H9 (cell line): ENCODE data around the gene WDR6. TPM values are rescaled to one million over a fixed set of nuclear protein-coding genes. Genes with fewer than 3 reads are reported as not detected.

ENCODE experiments used
- DNase-seq: peaks from one replicate; pipeline ENCODE4 v3.0.0-alpha.2; 2017
- H2AFZ ChIP-seq: one replicate; pipeline ENCODE4 v1.6.1; 2013; ENCODE audit warnings: mild to moderate bottlenecking, low read length, control low read depth, moderate library complexity
- H2AK5ac ChIP-seq: 2 replicates; pipeline ENCODE4 v1.6.1; 2013; ENCODE audit warnings: low read length, control low read depth, mixed read lengths; ENCODE audit not compliant: insufficient read length
- H2BK120ac ChIP-seq: one replicate; pipeline ENCODE4 v1.6.1; 2013; ENCODE audit warnings: low read depth, mild to moderate bottlenecking, low read length, control low read depth, inconsistent platforms; ENCODE audit not compliant: poor library complexity, severe bottlenecking
- H2BK12ac ChIP-seq: 2 replicates; pipeline ENCODE4 v1.6.1; 2013; ENCODE audit warnings: low read length, control low read depth, mixed read lengths, low read depth; ENCODE audit not compliant: insufficient read length
- H2BK15ac ChIP-seq: 2 replicates; pipeline ENCODE4 v1.6.1; 2013; ENCODE audit warnings: low read depth, low read length, control low read depth
- H2BK20ac ChIP-seq: one replicate; pipeline ENCODE4 v1.6.1; 2013; ENCODE audit warnings: low read depth, mild to moderate bottlenecking, low read length, control low read depth, inconsistent platforms; ENCODE audit not compliant: poor library complexity, severe bottlenecking
- H2BK5ac ChIP-seq: 2 replicates; pipeline ENCODE4 v1.6.1; 2013; ENCODE audit warnings: low read length, control low read depth, mixed read lengths; ENCODE audit not compliant: insufficient read length
- H3K14ac ChIP-seq: 2 replicates; pipeline ENCODE4 v1.6.1; 2013; ENCODE audit warnings: low read length, control low read depth; ENCODE audit not compliant: insufficient read depth
- H3K18ac ChIP-seq: 2 replicates; pipeline ENCODE4 v1.6.1; 2013; ENCODE audit warnings: low read depth, mild to moderate bottlenecking, mixed read lengths, low read length, control low read depth; ENCODE audit not compliant: insufficient read length
- H3K23ac ChIP-seq: 2 replicates; pipeline ENCODE4 v1.6.1; 2013; ENCODE audit warnings: low read length, control low read depth, mixed read lengths, low read depth; ENCODE audit not compliant: insufficient read length
- H3K23me2 ChIP-seq: 2 replicates; pipeline ENCODE4 v1.6.1; 2013; ENCODE audit warnings: low read depth, mild to moderate bottlenecking, mixed read lengths, low read length, control low read depth; ENCODE audit not compliant: insufficient read length, poor library complexity, severe bottlenecking
- H3K27ac ChIP-seq: 2 replicates; pipeline ENCODE4 v1.5.1; 2013; ENCODE audit warnings: low read length, control low read depth, mixed read lengths, low read depth; ENCODE audit not compliant: insufficient read length
- H3K27me3 ChIP-seq: 2 replicates; pipeline ENCODE4 v1.6.1; 2013; ENCODE audit warnings: low read length, control low read depth, inconsistent platforms; ENCODE audit not compliant: insufficient read depth
- H3K4ac ChIP-seq: 2 replicates; pipeline ENCODE4 v1.6.1; 2013; ENCODE audit warnings: low read depth, mild to moderate bottlenecking, control low read depth, inconsistent platforms, low read length, moderate library complexity
- H3K4me1 ChIP-seq: 2 replicates; pipeline ENCODE4 v1.6.1; 2013; ENCODE audit warnings: low read length, control low read depth, inconsistent platforms; ENCODE audit not compliant: insufficient read depth
- H3K4me2 ChIP-seq: 2 replicates; pipeline ENCODE4 v1.6.1; 2013; ENCODE audit warnings: low read length, control low read depth, mixed read lengths; ENCODE audit not compliant: insufficient read length, insufficient read depth
- H3K56ac ChIP-seq: 2 replicates; pipeline ENCODE4 v1.6.1; 2013; ENCODE audit warnings: low read depth, mild to moderate bottlenecking, mixed read lengths, low read length, control low read depth; ENCODE audit not compliant: insufficient read length
- H3K79me1 ChIP-seq: 2 replicates; pipeline ENCODE4 v1.6.1; 2013; ENCODE audit warnings: low read depth, mild to moderate bottlenecking, moderate library complexity, low read length, control low read depth, inconsistent platforms; ENCODE audit not compliant: insufficient read depth, poor library complexity, severe bottlenecking
- H3K79me2 ChIP-seq: 2 replicates; pipeline ENCODE4 v1.6.1; 2013; ENCODE audit warnings: low read length, control low read depth, inconsistent platforms; ENCODE audit not compliant: insufficient read depth
- H3K9ac ChIP-seq: 2 replicates; pipeline ENCODE4 v1.6.1; 2013; ENCODE audit warnings: low read length, control low read depth, mixed read lengths; ENCODE audit not compliant: insufficient read length; ENCODE audit errors: extremely low read depth
- H3K9me3 ChIP-seq: one replicate; pipeline ENCODE4 v1.6.1; 2013; ENCODE audit warnings: low read depth, low read length, inconsistent platforms; ENCODE audit not compliant: control insufficient read depth
- H3T11ph ChIP-seq: one replicate; pipeline ENCODE4 v1.6.1; 2013; ENCODE audit warnings: mild to moderate bottlenecking, low read length, control low read depth, inconsistent platforms
- H4K20me1 ChIP-seq: one replicate; pipeline ENCODE4 v1.6.1; 2013; ENCODE audit not compliant: control insufficient read depth, insufficient read length, insufficient read depth
- H4K5ac ChIP-seq: 2 replicates; pipeline ENCODE4 v1.6.1; 2013; ENCODE audit warnings: low read depth, mild to moderate bottlenecking, mixed read lengths, low read length, control low read depth; ENCODE audit not compliant: insufficient read length
- H4K8ac ChIP-seq: replicated peaks from 2 replicates; pipeline ENCODE4 v1.6.1; 2013; ENCODE audit warnings: low read length, control low read depth, mixed read lengths, low read depth; ENCODE audit not compliant: insufficient read length
- H4K91ac ChIP-seq: 2 replicates; pipeline ENCODE4 v1.6.1; 2013; ENCODE audit warnings: low read depth, mild to moderate bottlenecking, moderate library complexity, mixed read lengths, low read length, control low read depth; ENCODE audit not compliant: insufficient read length
- H3K27ac Mint-ChIP-seq, 3 experiments: 2 replicates in 2 of 3; 3 replicates in 1 of 3; pipeline ENCODE4 v1.8.0; 2020 to 2021; ENCODE audit warnings: mixed read lengths in 3 of 3, mild to moderate bottlenecking in 1 of 3, moderate library complexity in 1 of 3
- H3K27me3 Mint-ChIP-seq: 2 replicates; pipeline ENCODE4 v1.8.0; 2021; ENCODE audit warnings: low read depth, mild to moderate bottlenecking, moderate library complexity, mixed read lengths
- H3K36me3 Mint-ChIP-seq, 3 experiments: 2 replicates in 2 of 3; 3 replicates in 1 of 3; pipeline ENCODE4 v1.8.0; 2020 to 2021; ENCODE audit warnings: low read depth in 3 of 3, mixed read lengths in 3 of 3; ENCODE audit not compliant: insufficient read depth in 1 of 3
- H3K4me1 Mint-ChIP-seq, 2 experiments: 2 replicates each; pipeline ENCODE4 v1.8.0; 2020; ENCODE audit warnings: mixed read lengths in 2 of 2
- H3K4me3 Mint-ChIP-seq, 2 experiments: 2 replicates in 1 of 2; 3 replicates in 1 of 2; pipeline ENCODE4 v1.8.0; 2020 to 2021; ENCODE audit warnings: mild to moderate bottlenecking in 2 of 2, mixed read lengths in 2 of 2, moderate library complexity in 1 of 2
- H3K9me3 Mint-ChIP-seq, 2 experiments: 2 replicates in 1 of 2; 3 replicates in 1 of 2; pipeline ENCODE4 v1.8.0; 2020; ENCODE audit warnings: mild to moderate bottlenecking in 2 of 2, mixed read lengths in 2 of 2, moderate library complexity in 1 of 2
- CTCF ChIP-seq: fragments of 200-600 bp; sonication (generic); conservative IDR thresholded peaks from 3 replicates; pipeline ENCODE4 v1.8.0; 2021; ENCODE audit warnings: antibody characterized with exemption, mild to moderate bottlenecking
- WGBS: extraction: QIAGEN DNeasy Blood & Tissue Kit; methylation state at CpG from one replicate; pipeline ENCODE4 v1.1.7; 2013; ENCODE audit warnings: missing lambda C conversion rate, low lambda C conversion rate, mixed read lengths; ENCODE audit not compliant: insufficient read length; ENCODE audit errors: extremely low coverage; 5-methylcytosine and 5-hydroxymethylcytosine counted together
- total RNA-seq: library from RNA; stranded (reverse); gene quantifications from 2 replicates; pipeline ENCODE4 v1.2.1, GENCODE V29; 2021

WDR6 gene
- total RNA-seq, 1 experiment from 2014 or later = 298 TPM

GRCh38 chr3:48991851-48992545 lies 15.2 kb upstream of the WDR6 start:
- H2BK120ac ChIP-seq = no peak overlapping the region
- peaks cover 21% of the 10 kb centered on the region for H3K23me2 ChIP-seq
- H3K9me3 ChIP-seq = no peaks in the 10 kb centered on the region
- no peak overlapping the region for H2BK20ac ChIP-seq
- no peak overlapping the region for H2AK5ac ChIP-seq
- Mint-ChIP-seq H3K27me3 (no peaks in the 10 kb centered on the region; the same call in 1 of the 2 replicates), H3K4me1 (peaks cover 20 to 23% of the 10 kb centered on the region in 2 experiments), H3K9me3 (no peaks in the 10 kb centered on the region), H3K4me3 (peak overlapping the region; percentile 68 to 86; a peak in 4 of 5 replicates), H3K27ac (no peak overlapping the region; a peak in 1 of 7 replicates), H3K36me3 (peaks cover 5 to 24% (median 14%) of the 10 kb centered on the region in 3 experiments)
- H3K27ac ChIP-seq = no peak overlapping the region
- H3K4me1 ChIP-seq = peaks cover 11% of the 10 kb centered on the region; the same call in 1 of the 2 replicates
- H3K4me2 ChIP-seq = peak overlapping the region; percentile 90
- no peak overlapping the region for H2BK15ac ChIP-seq
- no peak overlapping the region for H3K4ac ChIP-seq
- H3T11ph ChIP-seq = no peak overlapping the region
- DNase-seq = no peak
- no peaks in the 10 kb centered on the region; the same call in 1 of the 2 replicates for H3K79me2 ChIP-seq
- TF ChIP-seq CTCF = no peak
- H4K8ac ChIP-seq = no peak overlapping the region
- no peak overlapping the region for H2BK12ac ChIP-seq
- H2BK5ac ChIP-seq = no peak overlapping the region
- H4K5ac ChIP-seq = no peak overlapping the region
- H3K79me1 ChIP-seq = no peaks in the 10 kb centered on the region
- no peak overlapping the region for H3K56ac ChIP-seq
- no peaks in the 10 kb centered on the region for H3K27me3 ChIP-seq
- H2AFZ ChIP-seq = no peak overlapping the region
- H3K14ac ChIP-seq = no peak overlapping the region
- H4K20me1 ChIP-seq = no peaks in the 10 kb centered on the region
- no peak overlapping the region for H4K91ac ChIP-seq
- H3K23ac ChIP-seq = no peak overlapping the region
- H3K9ac ChIP-seq = no peak overlapping the region
- no peak overlapping the region for H3K18ac ChIP-seq
- WGBS = no CpG with 5 or more reads among the region's 5 CpGs
